OCI-LY1 (cell line): ENCODE results near the gene ARMH4.

Source experiments
- H2AFZ ChIP-seq: fragments of 200-600 bp; sonication (generic), shearing (Covaris generic); 2 replicates; pipeline ENCODE4 v1.6.0; 2014; ENCODE audit warnings: antibody characterized with exemption, mild to moderate bottlenecking, low read length
- H3F3A ChIP-seq: fragments of 200-600 bp; sonication (generic), shearing (Covaris generic); 2 replicates; pipeline ENCODE4 v1.6.0; 2014; ENCODE audit warnings: mild to moderate bottlenecking, antibody characterized with exemption, low read length, moderate library complexity; ENCODE audit not compliant: insufficient read depth
- H3K27ac ChIP-seq: fragments of 200-600 bp; sonication (generic); 2 replicates; pipeline ENCODE4 v1.5.1; 2014; ENCODE audit warnings: low read length, mixed run types, mild to moderate bottlenecking, low read depth; ENCODE audit not compliant: poor library complexity, severe bottlenecking
- H3K27me3 ChIP-seq: fragments of 200-600 bp; sonication (generic); 2 replicates; pipeline ENCODE4 v1.6.0; 2014; ENCODE audit warnings: antibody characterized with exemption, mild to moderate bottlenecking, low read length, moderate library complexity; ENCODE audit not compliant: insufficient read depth
- H3K36me3 ChIP-seq: fragments of 200-600 bp; sonication (generic); 2 replicates; pipeline ENCODE4 v1.6.1; 2014; ENCODE audit warnings: mild to moderate bottlenecking, antibody characterized with exemption, low read length, moderate library complexity, mixed read lengths; ENCODE audit not compliant: insufficient read depth
- H3K4me1 ChIP-seq: fragments of 200-600 bp; sonication (generic); 2 replicates; pipeline ENCODE4 v1.5.1; 2014; ENCODE audit warnings: mild to moderate bottlenecking, low read length, moderate library complexity; ENCODE audit not compliant: insufficient read depth, severe bottlenecking
- H3K4me2 ChIP-seq: fragments of 200-600 bp; sonication (generic), shearing (Covaris generic); 2 replicates; pipeline ENCODE4 v1.6.1; 2014; ENCODE audit warnings: low read length
- H3K4me3 ChIP-seq: fragments of 200-600 bp; sonication (generic); 2 replicates; pipeline ENCODE4 v1.5.1; 2014; ENCODE audit warnings: low read length, low read depth, mild to moderate bottlenecking, mixed read lengths; ENCODE audit not compliant: poor library complexity, severe bottlenecking
- H3K79me2 ChIP-seq: fragments of 200-600 bp; shearing (Covaris generic); 2 replicates; pipeline ENCODE4 v1.6.1; 2016; ENCODE audit warnings: mixed run types, low read length, mixed read lengths; ENCODE audit not compliant: insufficient read depth
- H3K9ac ChIP-seq: fragments of 200-600 bp; sonication (generic), shearing (Covaris generic); 2 replicates; pipeline ENCODE4 v1.6.1; 2014; ENCODE audit warnings: mild to moderate bottlenecking, low read length, mixed read lengths
- H3K9me2 ChIP-seq: fragments of 200-600 bp; sonication (generic), shearing (Covaris generic); 2 replicates; pipeline ENCODE4 v1.6.1; 2014; ENCODE audit warnings: low read depth, mild to moderate bottlenecking, low read length, mixed read lengths
- H3K9me3 ChIP-seq: fragments of 200-600 bp; shearing (Covaris generic); 2 replicates; pipeline ENCODE4 v1.6.1; 2014; ENCODE audit warnings: low read length, mixed read lengths
- H4K20me1 ChIP-seq: fragments of 200-600 bp; sonication (generic), shearing (Covaris generic); 2 replicates; pipeline ENCODE4 v1.6.0; 2016; ENCODE audit warnings: mild to moderate bottlenecking, low read length; ENCODE audit not compliant: insufficient read depth
- CTCF ChIP-seq: fragments of 200-600 bp; sonication (generic), shearing (Covaris generic); IDR thresholded peaks from 2 replicates; pipeline ENCODE4 v1.5.1; 2017; ENCODE audit warnings: mild to moderate bottlenecking, antibody characterized with exemption, low read length, moderate library complexity, mixed read lengths
- EZH2 ChIP-seq: fragments of 200-600 bp; sonication (generic), shearing (Covaris generic); IDR thresholded peaks from 2 replicates; pipeline ENCODE4 v1.8.0; 2017; ENCODE audit warnings: borderline replicate concordance, mixed run types, mild to moderate bottlenecking, antibody characterized with exemption, low read length, moderate library complexity, mixed read lengths

ARMH4 gene

GRCh38 chr14:58177125-58177524, 25.1 kb upstream of the ARMH4 start:
- no peaks in the 10 kb centered on the region for H3K9me3 ChIP-seq
- no peak overlapping the region for H3K9ac ChIP-seq
- H3F3A ChIP-seq = no peaks in the 10 kb centered on the region
- no peak overlapping the region for H2AFZ ChIP-seq
- no peaks in the 10 kb centered on the region for H3K79me2 ChIP-seq
- no peaks in the 10 kb centered on the region for H3K36me3 ChIP-seq
- no peak overlapping the region for H3K27ac ChIP-seq
- TF ChIP-seq EZH2 (no peak), CTCF (no peak)
- no peak overlapping the region for H3K4me2 ChIP-seq
- no peaks in the 10 kb centered on the region for H4K20me1 ChIP-seq
- H3K27me3 ChIP-seq = no peaks in the 10 kb centered on the region
- no peaks in the 10 kb centered on the region for H3K9me2 ChIP-seq
- H3K4me1 ChIP-seq = no peaks in the 10 kb centered on the region
- H3K4me3 ChIP-seq = no peak overlapping the region

DNA sequence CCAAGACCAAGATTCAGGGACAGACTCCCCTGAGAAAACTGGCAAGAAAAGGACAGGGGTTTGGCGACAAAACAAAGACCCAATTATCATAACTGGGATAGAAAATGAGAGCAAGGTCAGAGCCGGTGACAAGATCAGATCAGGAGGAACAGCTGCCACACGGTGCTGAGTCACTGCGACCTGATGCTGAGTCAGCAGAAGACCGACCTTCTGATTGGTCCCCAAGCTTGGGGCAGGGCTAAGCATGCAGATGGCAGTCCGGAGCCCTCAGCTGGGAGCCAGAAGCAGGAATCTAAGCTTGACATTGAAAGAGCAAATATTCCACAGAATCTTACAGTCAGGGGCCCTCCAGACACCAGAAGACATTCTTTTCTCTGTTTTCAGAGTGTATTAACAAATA, 19.1 kb upstream of the ARMH4 start:
- no peaks in the 10 kb centered on the region for H3K9me2 ChIP-seq
- no peak overlapping the region for H3K4me2 ChIP-seq
- H3F3A ChIP-seq = no peaks in the 10 kb centered on the region
- H3K4me3 ChIP-seq = no peak overlapping the region
- H4K20me1 ChIP-seq = no peaks in the 10 kb centered on the region
- no peaks in the 10 kb centered on the region for H3K4me1 ChIP-seq
- TF ChIP-seq EZH2 (no peak), CTCF (no peak)
- no peak overlapping the region for H3K27ac ChIP-seq
- no peaks in the 10 kb centered on the region for H3K36me3 ChIP-seq
- H3K9me3 ChIP-seq = no peaks in the 10 kb centered on the region
- no peak overlapping the region for H3K9ac ChIP-seq
- H3K27me3 ChIP-seq = no peaks in the 10 kb centered on the region
- no peaks in the 10 kb centered on the region for H3K79me2 ChIP-seq
- no peak overlapping the region for H2AFZ ChIP-seq

GRCh38 chr14:58167891-58168290, 15.9 kb upstream of the ARMH4 start:
- H3K9me3 ChIP-seq = no peaks in the 10 kb centered on the region
- H3K4me2 ChIP-seq = no peak overlapping the region
- H3K36me3 ChIP-seq = no peaks in the 10 kb centered on the region
- H3F3A ChIP-seq = no peaks in the 10 kb centered on the region
- no peaks in the 10 kb centered on the region for H4K20me1 ChIP-seq
- no peaks in the 10 kb centered on the region for H3K79me2 ChIP-seq
- TF ChIP-seq CTCF (no peak), EZH2 (no peak)
- no peak overlapping the region for H3K9ac ChIP-seq
- H3K4me1 ChIP-seq = no peaks in the 10 kb centered on the region
- no peak overlapping the region for H3K27ac ChIP-seq
- H3K27me3 ChIP-seq = no peaks in the 10 kb centered on the region
- no peaks in the 10 kb centered on the region for H3K9me2 ChIP-seq
- no peak overlapping the region for H2AFZ ChIP-seq
- no peak overlapping the region for H3K4me3 ChIP-seq
